T-helper 2 cell treated with Interferon-gamma antibody and Interleukin-4, amounts not matched to agents 5 μg/mL and 100 μg/mL, for 36 hours (primary cell): ENCODE results near the gene LYRM2.

ENCODE experiments used
- DNase-seq: peaks from one replicate; pipeline ENCODE4 v3.0.0; 2021; ENCODE audit warnings: low spot score
- H3K27ac Mint-ChIP-seq: one replicate; pipeline ENCODE4 v1.8.0; 2021; ENCODE audit warnings: mild to moderate bottlenecking, mixed read lengths
- H3K27me3 Mint-ChIP-seq: one replicate; pipeline ENCODE4 v1.8.0; 2021; ENCODE audit warnings: low read depth, mixed read lengths
- H3K36me3 Mint-ChIP-seq: one replicate; pipeline ENCODE4 v1.8.0; 2021; ENCODE audit warnings: low read depth, mixed read lengths
- H3K4me1 Mint-ChIP-seq: one replicate; pipeline ENCODE4 v1.8.0; 2021; ENCODE audit warnings: low read depth, mixed read lengths
- H3K4me3 Mint-ChIP-seq: one replicate; pipeline ENCODE4 v1.8.0; 2022; ENCODE audit warnings: mild to moderate bottlenecking, moderate library complexity, mixed read lengths
- H3K9me3 Mint-ChIP-seq: one replicate; pipeline ENCODE4 v1.8.0; 2021; ENCODE audit warnings: mixed read lengths

LYRM2 gene

GRCh38 chr6:89574910-89575561 lies 63.5 kb downstream of the LYRM2 start:
- no peak for DNase-seq
- Mint-ChIP-seq H3K9me3 (no peaks in the 10 kb centered on the region), H3K4me3 (no peak overlapping the region), H3K36me3 (no peaks in the 10 kb centered on the region), H3K27ac (no peak overlapping the region), H3K27me3 (peaks cover 6% of the 10 kb centered on the region), H3K4me1 (peaks cover 3% of the 10 kb centered on the region)

GRCh38 chr6:89567630-89568390 lies 70.7 kb downstream of the LYRM2 start:
- Mint-ChIP-seq H3K4me1 (no peaks in the 10 kb centered on the region), H3K27ac (no peak overlapping the region), H3K9me3 (no peaks in the 10 kb centered on the region), H3K27me3 (no peaks in the 10 kb centered on the region), H3K4me3 (no peak overlapping the region), H3K36me3 (no peaks in the 10 kb centered on the region)
- no peak for DNase-seq

DNA sequence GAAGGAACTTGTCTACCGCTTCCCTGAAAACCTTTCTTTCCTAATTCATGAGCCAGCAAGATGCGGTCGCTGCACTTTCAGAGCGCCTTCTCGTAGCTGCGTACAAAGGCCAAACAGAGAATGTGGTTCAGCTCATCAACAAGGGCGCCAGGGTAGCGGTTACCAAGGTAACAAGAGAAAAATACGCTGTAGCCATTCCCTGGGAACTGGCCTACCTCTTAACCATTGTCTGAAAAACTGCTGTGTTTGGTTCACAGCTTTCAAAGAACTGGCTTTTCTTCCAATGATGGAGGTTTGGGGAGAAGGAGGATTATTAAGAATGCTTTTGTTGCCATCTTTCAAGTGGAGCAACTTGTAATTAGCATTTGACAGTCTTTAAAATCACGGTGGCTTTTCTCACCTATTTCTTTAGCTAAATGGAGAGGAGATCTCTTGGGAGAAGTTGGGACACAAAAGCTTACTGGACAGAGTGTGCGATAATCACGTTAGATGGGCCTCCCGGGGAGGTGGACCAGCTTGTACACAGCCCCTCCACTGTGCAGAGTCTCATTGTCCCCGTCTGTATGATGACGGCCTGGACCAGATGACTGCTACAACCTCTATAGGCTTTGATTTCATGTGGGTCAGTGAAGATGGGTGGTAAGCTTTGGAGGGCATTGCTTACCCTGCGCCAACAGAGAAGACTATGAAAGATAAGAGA lies 71.5 kb downstream of the LYRM2 start:
- no peak overlapping the region for H3K27ac Mint-ChIP-seq
- no peaks in the 10 kb centered on the region for H3K9me3 Mint-ChIP-seq
- H3K4me1 Mint-ChIP-seq: no peaks in the 10 kb centered on the region
- DNase-seq: no peak
- H3K36me3 Mint-ChIP-seq: no peaks in the 10 kb centered on the region
- no peak overlapping the region for H3K4me3 Mint-ChIP-seq
- no peaks in the 10 kb centered on the region for H3K27me3 Mint-ChIP-seq

- DNase-seq: no peak
- Mint-ChIP-seq H3K27ac (no peak overlapping the region), H3K36me3 (no peaks in the 10 kb centered on the region), H3K27me3 (no peaks in the 10 kb centered on the region), H3K4me1 (no peaks in the 10 kb centered on the region), H3K4me3 (no peak overlapping the region), H3K9me3 (no peaks in the 10 kb centered on the region)
These were observed 72.3 kb downstream of the LYRM2 start for GRCh38 chr6:89566008-89566800.

DNA sequence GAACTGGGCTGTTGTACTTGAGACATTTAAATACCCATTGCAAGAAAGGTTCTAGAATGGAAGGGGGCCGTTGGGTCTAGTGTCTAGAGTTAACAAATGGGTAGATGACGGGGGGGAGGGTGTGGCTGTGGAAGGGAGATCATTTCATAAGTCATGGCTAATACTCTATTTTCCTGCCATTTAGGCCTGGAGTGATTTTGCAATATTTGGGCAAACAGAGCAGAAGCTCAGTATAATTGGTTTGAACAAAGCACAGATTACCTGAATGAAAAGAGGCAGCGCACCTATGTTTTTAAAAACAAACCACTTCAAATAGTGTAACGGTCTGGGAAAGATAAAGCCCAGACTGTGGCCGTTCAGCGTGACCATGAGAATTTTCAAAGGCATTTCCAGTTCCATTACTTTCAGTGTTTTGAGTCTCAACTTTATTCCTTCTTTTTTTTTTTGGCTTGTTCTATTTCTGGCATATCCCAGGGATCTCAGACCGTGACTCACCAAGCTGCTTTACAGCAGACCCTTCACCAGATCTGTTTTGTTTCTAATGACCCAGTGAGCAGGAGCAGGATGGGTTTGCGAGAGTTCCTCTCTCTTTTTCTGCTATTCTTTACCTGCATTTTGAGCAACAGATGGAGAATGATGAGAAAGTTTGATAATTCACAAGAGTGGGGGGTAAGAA lies 73.7 kb downstream of the LYRM2 start:
- Mint-ChIP-seq H3K36me3 (no peaks in the 10 kb centered on the region), H3K4me1 (no peaks in the 10 kb centered on the region), H3K27ac (no peak overlapping the region), H3K9me3 (no peaks in the 10 kb centered on the region), H3K27me3 (no peaks in the 10 kb centered on the region), H3K4me3 (no peak overlapping the region)
- no peak for DNase-seq

- Mint-ChIP-seq H3K9me3 (no peaks in the 10 kb centered on the region), H3K4me3 (no peak overlapping the region), H3K27me3 (no peaks in the 10 kb centered on the region), H3K27ac (no peak overlapping the region), H3K36me3 (no peaks in the 10 kb centered on the region), H3K4me1 (no peaks in the 10 kb centered on the region)
- no peak for DNase-seq
These were observed 74.7 kb downstream of the LYRM2 start for GRCh38 chr6:89563866-89564265.

GRCh38 chr6:89562093-89562973 lies 76.2 kb downstream of the LYRM2 start:
- H3K36me3 Mint-ChIP-seq: no peaks in the 10 kb centered on the region
- no peak overlapping the region for H3K27ac Mint-ChIP-seq
- H3K9me3 Mint-ChIP-seq: no peaks in the 10 kb centered on the region
- H3K4me1 Mint-ChIP-seq: no peaks in the 10 kb centered on the region
- DNase-seq: no peak
- no peak overlapping the region for H3K4me3 Mint-ChIP-seq
- H3K27me3 Mint-ChIP-seq: no peaks in the 10 kb centered on the region

GRCh38 chr6:89559487-89559886 lies 79.1 kb downstream of the LYRM2 start:
- Mint-ChIP-seq H3K27ac (no peak overlapping the region), H3K9me3 (no peaks in the 10 kb centered on the region), H3K27me3 (peaks cover 11% of the 10 kb centered on the region), H3K4me1 (no peaks in the 10 kb centered on the region), H3K36me3 (no peaks in the 10 kb centered on the region), H3K4me3 (no peak overlapping the region)
- DNase-seq: no peak

- no peak for DNase-seq
- Mint-ChIP-seq H3K36me3 (no peaks in the 10 kb centered on the region), H3K9me3 (no peaks in the 10 kb centered on the region), H3K27me3 (peaks cover 11% of the 10 kb centered on the region), H3K4me3 (no peak overlapping the region), H3K4me1 (no peaks in the 10 kb centered on the region), H3K27ac (no peak overlapping the region)
These were observed 82.7 kb downstream of the LYRM2 start for GRCh38 chr6:89555806-89556205.

DNA sequence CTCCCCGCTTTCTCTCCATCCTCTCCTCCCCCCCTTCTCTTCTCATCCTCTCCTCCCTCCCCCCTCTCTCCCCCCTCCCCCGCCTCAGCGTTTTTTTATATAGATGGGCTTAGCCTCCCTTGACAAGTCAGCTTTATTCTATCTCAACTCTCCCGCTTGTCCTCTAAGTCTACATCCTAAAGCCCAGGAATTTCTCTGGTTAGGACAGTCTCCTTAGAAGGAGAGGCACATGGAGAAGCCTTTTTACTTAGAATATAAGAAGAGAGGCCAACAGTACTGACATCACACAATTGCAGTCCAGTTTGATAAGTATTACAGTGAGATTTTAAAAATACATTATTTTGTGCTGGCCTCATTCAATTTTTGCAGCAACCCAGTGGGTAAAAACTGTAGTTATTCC lies 83.5 kb downstream of the LYRM2 start:
- H3K4me1 Mint-ChIP-seq: no peaks in the 10 kb centered on the region
- H3K27me3 Mint-ChIP-seq: peaks cover 14% of the 10 kb centered on the region
- DNase-seq: no peak
- no peak overlapping the region for H3K27ac Mint-ChIP-seq
- no peaks in the 10 kb centered on the region for H3K9me3 Mint-ChIP-seq
- H3K36me3 Mint-ChIP-seq: no peaks in the 10 kb centered on the region
- no peak overlapping the region for H3K4me3 Mint-ChIP-seq

DNA sequence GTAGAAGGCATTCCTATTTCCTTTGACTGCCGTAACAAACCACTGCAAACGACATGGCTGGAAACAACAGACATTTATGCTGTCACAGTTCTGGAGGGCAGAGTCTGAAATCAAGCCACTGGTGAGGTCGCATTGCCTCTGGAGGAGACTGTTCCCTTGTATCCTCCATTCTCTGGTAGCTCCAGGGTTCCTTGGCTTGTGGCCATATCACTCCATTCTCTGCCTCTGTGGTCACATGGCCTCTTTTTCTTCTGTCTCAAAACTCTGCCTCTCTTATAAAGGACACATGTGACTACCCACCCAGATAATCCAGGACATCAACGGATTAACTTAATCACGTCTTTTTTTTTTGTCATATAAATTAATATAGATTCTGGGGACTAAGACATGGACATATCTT lies 84.4 kb downstream of the LYRM2 start:
- Mint-ChIP-seq H3K9me3 (no peaks in the 10 kb centered on the region), H3K36me3 (no peaks in the 10 kb centered on the region), H3K4me1 (no peaks in the 10 kb centered on the region), H3K27me3 (peaks cover 14% of the 10 kb centered on the region), H3K4me3 (no peak overlapping the region), H3K27ac (no peak overlapping the region)
- DNase-seq: no peak

GRCh38 chr6:89553431-89553830 lies 85.1 kb downstream of the LYRM2 start:
- Mint-ChIP-seq H3K27me3 (peaks cover 14% of the 10 kb centered on the region), H3K36me3 (no peaks in the 10 kb centered on the region), H3K9me3 (no peaks in the 10 kb centered on the region), H3K27ac (no peak overlapping the region), H3K4me1 (no peaks in the 10 kb centered on the region), H3K4me3 (no peak overlapping the region)
- DNase-seq: no peak

DNA sequence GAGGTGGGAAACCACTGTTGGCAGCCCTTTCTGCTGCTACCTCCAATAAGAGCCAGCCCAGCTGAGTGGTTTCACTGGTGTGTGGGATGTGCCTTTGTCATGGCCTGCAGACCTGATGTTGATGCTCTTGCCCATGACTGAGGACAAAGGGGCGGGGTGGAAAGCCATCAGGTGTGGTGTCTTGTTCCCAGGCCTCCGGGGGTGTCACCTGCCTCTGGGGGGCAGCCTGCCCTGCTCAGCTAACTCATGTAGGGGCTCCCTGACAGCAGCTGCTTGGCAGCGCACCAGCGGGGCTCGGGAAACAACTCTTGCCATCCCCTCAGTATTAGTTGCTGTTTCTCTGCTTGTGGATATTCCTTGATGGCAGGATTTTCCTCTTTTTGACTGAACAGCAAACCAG lies 91.3 kb downstream of the LYRM2 start:
- H3K36me3 Mint-ChIP-seq: no peaks in the 10 kb centered on the region
- H3K4me3 Mint-ChIP-seq: no peak overlapping the region
- H3K27me3 Mint-ChIP-seq: peaks cover 8% of the 10 kb centered on the region
- no peak for DNase-seq
- H3K9me3 Mint-ChIP-seq: no peaks in the 10 kb centered on the region
- H3K4me1 Mint-ChIP-seq: no peaks in the 10 kb centered on the region
- H3K27ac Mint-ChIP-seq: no peak overlapping the region
